Measurements from ENCODE around the gene RPL19. TPM values are rescaled to one million over a fixed set of nuclear protein-coding genes. Genes with fewer than 3 reads are reported as not detected.

RPL19 gene
- total RNA-seq, 4 donors from 2014 or later = 1,760 to 2,905 (median 2,361) TPM

DNA sequence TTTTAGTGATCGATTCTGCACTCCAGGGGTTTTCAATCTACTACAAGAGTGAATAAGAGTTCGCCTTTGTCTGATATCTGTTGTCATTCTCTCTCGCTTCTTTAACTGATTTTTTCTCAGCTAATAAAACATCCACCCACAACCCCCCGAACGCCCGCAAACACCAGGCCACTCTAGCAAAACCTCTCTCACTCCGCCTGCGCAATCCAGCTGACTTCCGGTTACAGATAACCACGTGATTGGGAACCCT is 338 bp upstream of the RPL19 start:
- WGBS = under 1% methylated on average over 10 of the region's 10 CpGs
- Histone ChIP-seq H3K4me1 (peaks cover 47 to 69% (median 67%) of the 10 kb centered on the region in 4 donors), H3K27me3 (no peaks in the 10 kb centered on the region), H3K36me3 (peaks cover 35 to 38% (median 36%) of the 10 kb centered on the region in 4 donors), H3K4me3 (peak overlapping the region; percentile 76 to 95 (median 82)), H3K27ac (replicated peaks in 1 of 4) (peak overlapping the region; percentile 86 to 97 (median 94)), H3K9me3 (no peaks in the 10 kb centered on the region)
- intact Hi-C loops (cut with DNase I) = no loop called here
- peak; percentile 98 for DNase-seq (ENCODE audit: extremely low spot score)
- no peak for TF ChIP-seq POLR2A (IDR thresholded peaks at IDR 0.05; ENCODE audit: low read depth)
- TF ChIP-seq POLR2AphosphoS5 (IDR thresholded peaks at IDR 0.05) = peak; percentile 85 to 95
- TF ChIP-seq, protein P1, sequence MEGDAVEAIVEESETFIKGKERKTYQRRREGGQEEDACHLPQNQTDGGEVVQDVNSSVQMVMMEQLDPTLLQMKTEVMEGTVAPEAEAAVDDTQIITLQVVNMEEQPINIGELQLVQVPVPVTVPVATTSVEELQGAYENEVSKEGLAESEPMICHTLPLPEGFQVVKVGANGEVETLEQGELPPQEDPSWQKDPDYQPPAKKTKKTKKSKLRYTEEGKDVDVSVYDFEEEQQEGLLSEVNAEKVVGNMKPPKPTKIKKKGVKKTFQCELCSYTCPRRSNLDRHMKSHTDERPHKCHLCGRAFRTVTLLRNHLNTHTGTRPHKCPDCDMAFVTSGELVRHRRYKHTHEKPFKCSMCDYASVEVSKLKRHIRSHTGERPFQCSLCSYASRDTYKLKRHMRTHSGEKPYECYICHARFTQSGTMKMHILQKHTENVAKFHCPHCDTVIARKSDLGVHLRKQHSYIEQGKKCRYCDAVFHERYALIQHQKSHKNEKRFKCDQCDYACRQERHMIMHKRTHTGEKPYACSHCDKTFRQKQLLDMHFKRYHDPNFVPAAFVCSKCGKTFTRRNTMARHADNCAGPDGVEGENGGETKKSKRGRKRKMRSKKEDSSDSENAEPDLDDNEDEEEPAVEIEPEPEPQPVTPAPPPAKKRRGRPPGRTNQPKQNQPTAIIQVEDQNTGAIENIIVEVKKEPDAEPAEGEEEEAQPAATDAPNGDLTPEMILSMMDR (IDR thresholded peaks at IDR 0.05) = peak in 1 of 3 experiments; percentile 20

DNA sequence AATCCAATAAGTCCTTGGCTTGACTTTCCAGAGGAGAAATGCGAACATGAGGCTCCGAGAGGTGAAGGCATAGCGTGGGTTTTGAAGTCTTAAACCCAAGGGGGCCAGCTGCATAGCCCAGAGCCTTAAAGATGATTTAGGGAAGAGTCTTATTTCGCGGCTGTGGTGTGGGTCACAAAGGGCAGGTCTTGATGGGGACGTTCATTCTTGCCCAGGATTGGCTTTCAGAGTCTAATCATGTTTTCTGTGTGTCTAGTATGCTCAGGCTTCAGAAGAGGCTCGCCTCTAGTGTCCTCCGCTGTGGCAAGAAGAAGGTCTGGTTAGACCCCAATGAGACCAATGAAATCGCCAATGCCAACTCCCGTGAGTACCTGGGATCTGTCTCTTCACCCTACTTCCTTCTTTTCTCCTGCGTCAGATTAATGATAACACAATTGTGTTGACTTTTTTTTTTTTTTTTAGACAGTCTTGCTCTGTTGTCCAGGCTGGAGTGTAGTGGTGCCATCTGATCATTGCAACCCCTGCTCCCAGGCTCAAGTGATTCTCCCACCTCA is 951 bp downstream of the RPL19 start:
- Histone ChIP-seq H3K4me1 (peaks cover 40 to 56% (median 54%) of the 10 kb centered on the region in 4 donors), H3K4me3 (peak overlapping the region; percentile 76 to 95 (median 82)), H3K9me3 (no peaks in the 10 kb centered on the region), H3K36me3 (peaks cover 39 to 44% (median 42%) of the 10 kb centered on the region in 4 donors), H3K27ac (replicated peaks in 1 of 4) (peak overlapping the region; percentile 86 to 97 (median 94)), H3K27me3 (no peaks in the 10 kb centered on the region)
- no peak for DNase-seq (ENCODE audit: extremely low spot score)
- TF ChIP-seq POLR2AphosphoS5 (IDR thresholded peaks at IDR 0.05) (no peak), POLR2A (IDR thresholded peaks at IDR 0.05; ENCODE audit: low read depth) (no peak), EP300 (IDR thresholded peaks at IDR 0.05) (no peak)
- TF ChIP-seq, protein P1 (IDR thresholded peaks at IDR 0.05) = no peak
- WGBS = 45% methylated on average over 11 of the region's 11 CpGs
- intact Hi-C loops (cut with DNase I) = no loop called here

DNA sequence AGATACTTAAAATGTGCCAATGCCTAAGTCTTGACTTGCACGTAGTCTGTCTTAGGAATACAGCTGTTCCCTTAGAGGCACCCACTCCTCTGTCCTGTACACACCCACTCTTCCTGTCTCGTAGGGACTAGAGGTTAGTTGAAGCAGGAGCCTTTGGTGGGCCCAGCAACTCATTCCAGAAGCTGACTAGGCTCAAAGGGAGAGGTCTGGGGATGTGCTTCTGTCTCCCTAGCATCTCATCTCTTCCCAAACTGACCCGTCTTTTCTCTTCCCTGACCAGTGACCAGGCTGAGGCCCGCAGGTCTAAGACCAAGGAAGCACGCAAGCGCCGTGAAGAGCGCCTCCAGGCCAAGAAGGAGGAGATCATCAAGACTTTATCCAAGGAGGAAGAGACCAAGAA is 4.2 kb downstream of the RPL19 start:
- Histone ChIP-seq H3K36me3 (peaks cover 39 to 44% (median 42%) of the 10 kb centered on the region in 4 donors), H3K4me3 (no peak overlapping the region), H3K9me3 (no peaks in the 10 kb centered on the region), H3K27ac (replicated peaks in 1 of 4) (no peak overlapping the region), H3K27me3 (no peaks in the 10 kb centered on the region), H3K4me1 (peaks cover 19 to 46% (median 41%) of the 10 kb centered on the region in 4 donors)
- no peak for DNase-seq (ENCODE audit: extremely low spot score)
- no peak for TF ChIP-seq POLR2A (IDR thresholded peaks at IDR 0.05; ENCODE audit: low read depth)
- TF ChIP-seq EP300 (IDR thresholded peaks at IDR 0.05) = no peak
- TF ChIP-seq, protein P1 (IDR thresholded peaks at IDR 0.05) = no peak
- TF ChIP-seq POLR2AphosphoS5 (IDR thresholded peaks at IDR 0.05) = no peak
- 78% methylated on average over 8 of the region's 8 CpGs for WGBS
- intact Hi-C loops (cut with DNase I) = no loop called here

DNA sequence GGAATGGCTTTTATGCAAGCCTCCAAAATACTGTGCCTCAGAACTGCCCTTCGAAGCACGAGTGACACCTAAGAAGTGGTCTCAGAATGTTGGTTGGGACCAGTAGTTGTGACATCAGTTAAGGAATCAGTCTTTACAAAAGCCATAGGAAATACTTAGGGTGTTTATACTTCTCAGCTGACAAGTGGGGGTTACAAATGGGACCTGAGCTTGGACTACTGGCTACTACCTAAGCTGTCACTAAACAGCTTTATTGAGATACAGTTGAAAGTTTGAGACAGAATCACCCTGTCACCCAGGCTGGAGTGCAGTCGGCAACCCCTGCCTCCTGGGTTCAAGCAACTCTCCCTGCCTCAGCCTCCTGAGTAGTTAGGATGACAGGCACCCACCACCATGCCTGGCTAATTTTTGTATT is 5.0 kb downstream of the RPL19 start:
- no peak overlapping the region for H3K27ac ChIP-seq (replicated peaks in 1 of 4)
- peaks cover 23 to 51% (median 45%) of the 10 kb centered on the region in 4 donors for H3K4me1 ChIP-seq
- H3K4me3 ChIP-seq = no peak overlapping the region
- TF ChIP-seq, protein P1 (IDR thresholded peaks at IDR 0.05) = no peak
- TF ChIP-seq POLR2AphosphoS5 (IDR thresholded peaks at IDR 0.05) (no peak), EP300 (IDR thresholded peaks at IDR 0.05) (no peak), POLR2A (IDR thresholded peaks at IDR 0.05; ENCODE audit: low read depth) (no peak)
- 68% methylated on average over 3 of the region's 3 CpGs for WGBS
- peaks cover 39 to 44% (median 42%) of the 10 kb centered on the region in 4 donors for H3K36me3 ChIP-seq
- H3K9me3 ChIP-seq = no peaks in the 10 kb centered on the region
- no peak for DNase-seq (ENCODE audit: extremely low spot score)
- intact Hi-C loops (cut with DNase I) = loop anchor here (5.0 kb wide), 1 partner anchor 37 kb away; no protein-coding TSS in a partner anchor
- H3K27me3 ChIP-seq = no peaks in the 10 kb centered on the region

DNA sequence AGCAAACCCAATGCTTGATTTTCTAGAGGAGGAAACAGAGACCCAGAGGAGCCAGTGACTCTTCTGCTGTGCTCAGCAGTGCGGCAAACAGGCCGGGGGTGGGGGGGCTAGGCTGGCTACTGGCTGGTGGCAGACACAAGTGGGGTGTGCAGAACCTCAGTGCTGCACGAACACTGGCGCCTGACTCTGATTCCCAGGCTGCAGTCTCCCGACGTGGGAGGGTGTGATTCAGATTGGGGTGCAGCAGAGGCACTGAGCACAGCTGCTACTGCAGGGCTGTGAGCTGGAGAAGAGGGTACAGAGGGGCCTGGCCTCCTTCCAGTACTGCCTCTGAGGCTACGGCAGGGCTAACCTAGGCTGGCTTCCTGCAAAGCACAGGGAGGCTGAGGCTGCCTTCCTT is 8.1 kb downstream of the RPL19 start:
- WGBS = 88% methylated on average over 4 of the region's 7 CpGs
- H3K4me3 ChIP-seq = no peak overlapping the region
- H3K27me3 ChIP-seq = no peaks in the 10 kb centered on the region
- no peak for TF ChIP-seq POLR2A (IDR thresholded peaks at IDR 0.05; ENCODE audit: low read depth)
- TF ChIP-seq POLR2AphosphoS5 (IDR thresholded peaks at IDR 0.05) = no peak
- no peak for TF ChIP-seq EP300 (IDR thresholded peaks at IDR 0.05)
- TF ChIP-seq, protein P1 (IDR thresholded peaks at IDR 0.05) = no peak
- H3K9me3 ChIP-seq = no peaks in the 10 kb centered on the region
- H3K27ac ChIP-seq (replicated peaks in 1 of 4) = peak overlapping the region in 1 of 4 donors; percentile 73
- H3K4me1 ChIP-seq = peaks cover 14 to 34% (median 27%) of the 10 kb centered on the region in 4 donors
- DNase-seq (ENCODE audit: extremely low spot score) = no peak
- intact Hi-C loops (cut with DNase I) = loop anchor here (5.0 kb wide), 1 partner anchor 34 kb away; no protein-coding TSS in a partner anchor
- H3K36me3 ChIP-seq = peaks cover 19 to 23% (median 22%) of the 10 kb centered on the region in 4 donors
